HUDEP-2 (cell line): ENCODE data around the gene NHLH1.

Source experiments
- DNase-seq, 76 experiments: peaks; one replicate each; lab custom pipeline; 2025; ENCODE audit not compliant: unreplicated experiment in 76 of 76; lab: John Stamatoyannopoulos, UW

NHLH1 gene

GRCh38 chr1:160407839-160408801 is 41.2 kb downstream of the NHLH1 start:
- DNase-seq, result no peak

- no peak for DNase-seq
Measured at GRCh38 chr1:160408864-160409263, 42.0 kb downstream of the NHLH1 start.

GRCh38 chr1:160409486-160409885 is 42.6 kb downstream of the NHLH1 start:
- no peak for DNase-seq

- no peak for DNase-seq
Measured at GRCh38 chr1:160410406-160411005, 43.6 kb downstream of the NHLH1 start.

GRCh38 chr1:160411271-160412027 is 44.6 kb downstream of the NHLH1 start:
- no peak for DNase-seq

GRCh38 chr1:160412028-160412362 is 45.1 kb downstream of the NHLH1 start:
- DNase-seq, result no peak

- no peak for DNase-seq
Measured at GRCh38 chr1:160413716-160414115, 46.8 kb downstream of the NHLH1 start.

- no peak for DNase-seq
Measured at GRCh38 chr1:160414881-160415280, 48.0 kb downstream of the NHLH1 start.

- DNase-seq, result no peak
Measured at GRCh38 chr1:160415696-160416290, 48.9 kb downstream of the NHLH1 start.

- DNase-seq, result peak in 7 of 76 experiments; percentile 3 to 17 (median 11)
Measured at GRCh38 chr1:160416369-160416768, 49.5 kb downstream of the NHLH1 start.

GRCh38 chr1:160418483-160418882 is 51.6 kb downstream of the NHLH1 start:
- no peak for DNase-seq

GRCh38 chr1:160419150-160419837 is 52.4 kb downstream of the NHLH1 start:
- no peak for DNase-seq

GRCh38 chr1:160419838-160420169 is 52.9 kb downstream of the NHLH1 start:
- no peak for DNase-seq

- DNase-seq, result peak in 10 of 76 experiments; percentile 10 to 41 (median 20)
Measured at GRCh38 chr1:160420881-160421842, 54.3 kb downstream of the NHLH1 start.

GRCh38 chr1:160421881-160422280 is 55.0 kb downstream of the NHLH1 start:
- no peak for DNase-seq
